Parathyroid adenoma (tissue), 2 donors: ENCODE data around the gene GABPB2.
"Not testable (repeated sequence)": the region's sequence is repeated elsewhere in the genome, so short reads cannot be mapped to it uniquely, and the experiment has no call there.

Experiments used
- H2AFZ ChIP-seq: fragments of 300-600 bp; sonication (generic); one replicate; pipeline ENCODE4 v1.7.0; 2017; ENCODE audit warnings: antibody characterized with exemption, mild to moderate bottlenecking
- H3K27ac ChIP-seq: fragments of 300-600 bp; sonication (generic); one replicate; pipeline ENCODE4 v1.7.0; 2017
- H3K27me3 ChIP-seq: fragments of 300-600 bp; sonication (generic); one replicate; pipeline ENCODE4 v1.7.0; 2017; ENCODE audit warnings: low read length; ENCODE audit not compliant: control insufficient read depth, insufficient read depth
- H3K36me3 ChIP-seq: fragments of 300-600 bp; sonication (generic); one replicate; pipeline ENCODE4 v1.7.0; 2017; ENCODE audit warnings: low read length; ENCODE audit not compliant: control insufficient read depth, insufficient read depth
- H3K4me1 ChIP-seq: fragments of 300-600 bp; sonication (generic); one replicate; pipeline ENCODE4 v1.7.0; 2017; ENCODE audit warnings: control low read depth
- H3K4me2 ChIP-seq: fragments of 300-600 bp; sonication (generic); one replicate; pipeline ENCODE4 v1.7.0; 2017; ENCODE audit warnings: low read length
- H3K4me3 ChIP-seq: fragments of 300-600 bp; sonication (generic); one replicate; pipeline ENCODE4 v1.7.0; 2017; ENCODE audit warnings: low read depth, low read length
- H3K79me2 ChIP-seq: fragments of 300-600 bp; sonication (generic); one replicate; pipeline ENCODE4 v1.7.0; 2017; ENCODE audit warnings: control low read depth
- H3K9ac ChIP-seq: fragments of 300-600 bp; sonication (generic); one replicate; pipeline ENCODE4 v1.7.0; 2017; ENCODE audit warnings: mild to moderate bottlenecking
- H3K9me3 ChIP-seq: fragments of 300-600 bp; sonication (generic); one replicate; pipeline ENCODE4 v1.7.0; 2017; ENCODE audit warnings: low read length; ENCODE audit not compliant: control insufficient read depth
- CTCF ChIP-seq: fragments of 300-600 bp; sonication (generic); IDR thresholded peaks from one replicate; pipeline ENCODE4 v1.7.0; 2017; ENCODE audit warnings: antibody characterized with exemption, mild to moderate bottlenecking
- donor health status: primary hyperparathyroidism.

Gene GABPB2

GRCh38 chr1:151067185-151067584 lies 3.4 kb upstream of the GABPB2 start:
- no peak overlapping the region for H3K4me2 ChIP-seq

GRCh38 chr1:151069103-151069486 lies 1.5 kb upstream of the GABPB2 start:
- TF ChIP-seq CTCF: no peak
- no peak overlapping the region for H3K4me3 ChIP-seq

More at GRCh38 chr1:151067185-151067584, 3.4 kb upstream of the GABPB2 start:
- Histone ChIP-seq H3K9me3 (no peaks in the 10 kb centered on the region), H2AFZ (no peak overlapping the region), H3K36me3 (no peaks in the 10 kb centered on the region), H3K79me2 (no peaks in the 10 kb centered on the region), H3K27ac (no peak overlapping the region), H3K9ac (no peak overlapping the region), H3K27me3 (no peaks in the 10 kb centered on the region), H3K4me1 (peaks cover 2% of the 10 kb centered on the region), H3K4me3 (no peak overlapping the region)
- no peak for TF ChIP-seq CTCF

GRCh38 chr1:151072224-151072623 lies 1.7 kb downstream of the GABPB2 start:
- Histone ChIP-seq H3K9me3 (no peaks in the 10 kb centered on the region), H3K27me3 (no peaks in the 10 kb centered on the region), H3K4me3 (no peak overlapping the region), H3K4me2 (no peak overlapping the region), H3K79me2 (no peaks in the 10 kb centered on the region), H3K4me1 (no peaks in the 10 kb centered on the region), H2AFZ (no peak overlapping the region), H3K27ac (no peak overlapping the region), H3K9ac (no peak overlapping the region), H3K36me3 (no peaks in the 10 kb centered on the region)
- no peak for TF ChIP-seq CTCF

More at GRCh38 chr1:151069103-151069486, 1.5 kb upstream of the GABPB2 start:
- Histone ChIP-seq H3K4me1 (no peaks in the 10 kb centered on the region), H3K4me2 (no peak overlapping the region), H3K27me3 (no peaks in the 10 kb centered on the region), H3K9me3 (no peaks in the 10 kb centered on the region), H2AFZ (no peak overlapping the region), H3K79me2 (no peaks in the 10 kb centered on the region), H3K9ac (no peak overlapping the region), H3K27ac (no peak overlapping the region), H3K36me3 (no peaks in the 10 kb centered on the region)

GRCh38 chr1:151085953-151086559 lies 15.5 kb downstream of the GABPB2 start:
- Histone ChIP-seq H3K9ac (no peak overlapping the region), H3K27me3 (no peaks in the 10 kb centered on the region), H3K27ac (no peak overlapping the region), H3K4me1 (no peaks in the 10 kb centered on the region), H3K36me3 (no peaks in the 10 kb centered on the region), H3K9me3 (no peaks in the 10 kb centered on the region), H3K4me2 (no peak overlapping the region), H3K79me2 (no peaks in the 10 kb centered on the region), H2AFZ (no peak overlapping the region), H3K4me3 (no peak overlapping the region)
- TF ChIP-seq CTCF: no peak

GRCh38 chr1:151097426-151097825 lies 26.9 kb downstream of the GABPB2 start:
- not testable (repeated sequence) for H3K27me3 ChIP-seq, H3K36me3 ChIP-seq, H3K79me2 ChIP-seq, H3K4me3 ChIP-seq, H2AFZ ChIP-seq, H3K4me1 ChIP-seq, H3K4me2 ChIP-seq, H3K9me3 ChIP-seq, H3K27ac ChIP-seq, H3K9ac ChIP-seq
